ENCODE results near the gene CABP7. TPM values are rescaled to one million over a fixed set of nuclear protein-coding genes. Genes with fewer than 3 reads are reported as not detected.

CABP7 gene
- total RNA-seq, 4 donors from 2014 or later: 0.48 TPM; not detected in 3

- Histone ChIP-seq H3K4me3 (no peak overlapping the region), H3K4me1 (peaks cover 22% of the 10 kb centered on the region), H3K36me3 (peaks cover 49% of the 10 kb centered on the region), H3K27me3 (no peaks in the 10 kb centered on the region), H3K9me3 (no peaks in the 10 kb centered on the region), H3K27ac (no peak overlapping the region)
- no CpG with 5 or more reads among the region's 5 CpGs for WGBS
- TF ChIP-seq POLR2A (IDR thresholded peaks at IDR 0.05) (no peak), CTCF (IDR thresholded peaks at IDR 0.05) (no peak)
- no peak for DNase-seq (ENCODE audit: low spot score in 2 of 2)
Measured at GRCh38 chr22:29740216-29740615, 20.4 kb downstream of the CABP7 start.

GRCh38 chr22:29741926-29742325 lies 22.1 kb downstream of the CABP7 start:
- DNase-seq (ENCODE audit: low spot score in 2 of 2): no peak
- 65% methylated on average over 2 of the region's 2 CpGs for WGBS
- Histone ChIP-seq H3K27me3 (no peaks in the 10 kb centered on the region), H3K4me3 (no peak overlapping the region), H3K36me3 (peaks cover 56% of the 10 kb centered on the region), H3K4me1 (peaks cover 24% of the 10 kb centered on the region), H3K27ac (no peak overlapping the region), H3K9me3 (no peaks in the 10 kb centered on the region)
- TF ChIP-seq EP300 (IDR thresholded peaks at IDR 0.05) (no peak), POLR2AphosphoS5 (IDR thresholded peaks at IDR 0.05) (no peak), POLR2A (IDR thresholded peaks at IDR 0.05) (no peak), CTCF (IDR thresholded peaks at IDR 0.05) (no peak)

GRCh38 chr22:29742326-29742725 lies 22.5 kb downstream of the CABP7 start:
- Histone ChIP-seq H3K4me1 (peaks cover 24% of the 10 kb centered on the region), H3K9me3 (no peaks in the 10 kb centered on the region), H3K4me3 (no peak overlapping the region), H3K27me3 (no peaks in the 10 kb centered on the region), H3K36me3 (peaks cover 57% of the 10 kb centered on the region), H3K27ac (no peak overlapping the region)
- TF ChIP-seq POLR2AphosphoS5 (IDR thresholded peaks at IDR 0.05): no peak
- TF ChIP-seq POLR2A (IDR thresholded peaks at IDR 0.05): no peak
- TF ChIP-seq CTCF (IDR thresholded peaks at IDR 0.05): no peak
- no peak for TF ChIP-seq EP300 (IDR thresholded peaks at IDR 0.05)
- no peak for DNase-seq (ENCODE audit: low spot score in 2 of 2)
- 83% methylated on average over 13 of the region's 13 CpGs for WGBS

GRCh38 chr22:29744902-29745301 lies 25.1 kb downstream of the CABP7 start:
- Histone ChIP-seq H3K36me3 (peaks cover 49% of the 10 kb centered on the region), H3K9me3 (no peaks in the 10 kb centered on the region)

GRCh38 chr22:29747832-29748231 lies 28.0 kb downstream of the CABP7 start:
- Histone ChIP-seq H3K27ac (no peak overlapping the region), H3K9me3 (no peaks in the 10 kb centered on the region), H3K36me3 (peaks cover 29% of the 10 kb centered on the region), H3K4me1 (peaks cover 16% of the 10 kb centered on the region), H3K27me3 (no peaks in the 10 kb centered on the region), H3K4me3 (no peak overlapping the region)
- DNase-seq (ENCODE audit: low spot score in 2 of 2): no peak
- no peak for TF ChIP-seq POLR2A (IDR thresholded peaks at IDR 0.05)
- no peak for TF ChIP-seq CTCF (IDR thresholded peaks at IDR 0.05)
- TF ChIP-seq EP300 (IDR thresholded peaks at IDR 0.05): no peak
- no peak for TF ChIP-seq POLR2AphosphoS5 (IDR thresholded peaks at IDR 0.05)
- WGBS: 71% methylated on average over 7 of the region's 7 CpGs

More at GRCh38 chr22:29744902-29745301, 25.1 kb downstream of the CABP7 start:
- TF ChIP-seq POLR2AphosphoS5 (IDR thresholded peaks at IDR 0.05) (no peak), POLR2A (IDR thresholded peaks at IDR 0.05) (no peak), CTCF (IDR thresholded peaks at IDR 0.05) (no peak), EP300 (IDR thresholded peaks at IDR 0.05) (no peak)
- H3K27ac ChIP-seq: no peak overlapping the region
- no peak overlapping the region for H3K4me3 ChIP-seq
- H3K4me1 ChIP-seq: peaks cover 24% of the 10 kb centered on the region
- WGBS: 0% methylated on average over 2 of the region's 8 CpGs
- DNase-seq (ENCODE audit: low spot score in 2 of 2): no peak
- no peaks in the 10 kb centered on the region for H3K27me3 ChIP-seq

All from suprapubic skin (tissue), 4 donors.